ENCODE data around the gene TLCD3B.

The TLCD3B gene

GRCh38 chr16:30007378-30007895, 23.6 kb downstream of the TLCD3B start:
- in situ Hi-C loops (cut with MboI; ENCODE audit: low sequenced_read_pairs), result loop anchor here (25.0 kb wide), 1 partner anchor 895 kb away; no protein-coding TSS in a partner anchor

GRCh38 chr16:30006659-30007377, 24.3 kb downstream of the TLCD3B start:
- in situ Hi-C loops (cut with MboI; ENCODE audit: low sequenced_read_pairs), result loop anchor here (25.0 kb wide), 1 partner anchor 895 kb away; no protein-coding TSS in a partner anchor

GRCh38 chr16:30006095-30006473, 25.0 kb downstream of the TLCD3B start:
- in situ Hi-C loops (cut with MboI; ENCODE audit: low sequenced_read_pairs), result loop anchor here (25.0 kb wide), 1 partner anchor 894 kb away; no protein-coding TSS in a partner anchor

GRCh38 chr16:30005341-30006094, 25.6 kb downstream of the TLCD3B start:
- in situ Hi-C loops (cut with MboI; ENCODE audit: low sequenced_read_pairs), result loop anchor here (25.0 kb wide), 1 partner anchor 893 kb away; no protein-coding TSS in a partner anchor

- in situ Hi-C loops (cut with MboI; ENCODE audit: low sequenced_read_pairs), result loop anchor here (25.0 kb wide), 1 partner anchor 893 kb away; no protein-coding TSS in a partner anchor
Observed at GRCh38 chr16:30004811-30005242, 26.2 kb downstream of the TLCD3B start.

- in situ Hi-C loops (cut with MboI; ENCODE audit: low sequenced_read_pairs), result loop anchor here (25.0 kb wide), 1 partner anchor 892 kb away; no protein-coding TSS in a partner anchor
Observed at GRCh38 chr16:30004424-30004776, 26.7 kb downstream of the TLCD3B start.

- in situ Hi-C loops (cut with MboI; ENCODE audit: low sequenced_read_pairs), result loop anchor here (25.0 kb wide), 1 partner anchor 892 kb away; no protein-coding TSS in a partner anchor
Observed at GRCh38 chr16:30003670-30004423, 27.2 kb downstream of the TLCD3B start.

- in situ Hi-C loops (cut with MboI; ENCODE audit: low sequenced_read_pairs), result loop anchor here (25.0 kb wide), 1 partner anchor 890 kb away; no protein-coding TSS in a partner anchor
Observed at GRCh38 chr16:30002614-30003346, 28.3 kb downstream of the TLCD3B start.

GRCh38 chr16:30000735-30001631, 30.1 kb downstream of the TLCD3B start:
- in situ Hi-C loops (cut with MboI; ENCODE audit: low sequenced_read_pairs), result loop anchor here (25.0 kb wide), 1 partner anchor 889 kb away; no protein-coding TSS in a partner anchor

GRCh38 chr16:29999605-30000004, 31.5 kb downstream of the TLCD3B start:
- in situ Hi-C loops (cut with MboI; ENCODE audit: low sequenced_read_pairs), result loop anchor here (25.0 kb wide), 1 partner anchor 887 kb away; no protein-coding TSS in a partner anchor

GRCh38 chr16:29996766-29997250, 34.3 kb downstream of the TLCD3B start:
- in situ Hi-C loops (cut with MboI; ENCODE audit: low sequenced_read_pairs), result no loop called here

- in situ Hi-C loops (cut with MboI; ENCODE audit: low sequenced_read_pairs), result no loop called here
Observed at GRCh38 chr16:29995911-29996765, 34.9 kb downstream of the TLCD3B start, which contains the start of gene INO80E. INO80E (plus strand) TSS chr16:29996241; CDS start chr16:29996311, 70 bp downstream.

GRCh38 chr16:29995324-29995910, 35.7 kb downstream of the TLCD3B start, which contains the start of gene HIRIP3:
HIRIP3 (minus strand) TSS chr16:29995617; CDS start chr16:29995605, 12 bp downstream.
- in situ Hi-C loops (cut with MboI; ENCODE audit: low sequenced_read_pairs), result no loop called here

GRCh38 chr16:29994600-29995323, 36.3 kb downstream of the TLCD3B start:
- in situ Hi-C loops (cut with MboI; ENCODE audit: low sequenced_read_pairs), result no loop called here

GRCh38 chr16:29993903-29994599, 37.0 kb downstream of the TLCD3B start:
- in situ Hi-C loops (cut with MboI; ENCODE audit: low sequenced_read_pairs), result no loop called here

All from HL-60/S4 treated with retinoic acid at 250 ng/mL for 4 days and 3 days (cell line).